GM12865 (cell line): Measurements from ENCODE around the gene PLEKHM1.
"Not testable (repeated sequence)": the region's sequence is repeated elsewhere in the genome, so short reads cannot be mapped to it uniquely, and the experiment has no call there.

Experiments
- DNase-seq: peaks from one replicate; pipeline ENCODE4 v3.0.0; 2010; ENCODE audit warnings: low read depth
- H3K4me3 ChIP-seq: 2 replicates; pipeline ENCODE4 v1.5.1; 2011; ENCODE audit warnings: mild to moderate bottlenecking, low read depth, low read length, control low read depth

PLEKHM1 gene

GRCh38 chr17:45490615-45491433, at the start of gene PLEKHM1:
TSS of gene PLEKHM1 (minus strand) at chr17:45490721. CDS start at chr17:45482484, 8,237 bp downstream.
- peak; percentile 88 for DNase-seq
- peak within 1 kb of the TSS; percentile 69 for H3K4me3 ChIP-seq

DNA sequence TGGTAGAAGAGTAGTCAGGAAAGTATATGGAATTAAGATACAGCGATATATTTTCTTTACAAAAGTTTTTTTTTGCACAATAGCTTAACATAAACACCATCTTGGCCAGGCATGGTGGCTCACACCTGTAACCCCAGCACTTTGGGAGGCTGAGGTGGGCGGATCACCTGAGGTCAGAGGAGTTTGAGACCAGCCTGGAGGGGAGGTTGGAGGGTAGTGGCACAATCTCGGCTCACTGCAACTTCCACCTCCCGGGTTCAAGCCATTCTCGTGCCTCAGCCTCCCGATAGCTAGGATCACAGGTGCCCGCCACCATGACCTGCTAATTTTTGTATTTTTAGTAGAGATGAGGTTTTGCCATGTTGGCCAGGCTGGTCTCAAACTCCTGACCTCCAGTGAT, 47.6 kb upstream of the PLEKHM1 start:
- H3K4me3 ChIP-seq, DNase-seq: not testable (repeated sequence)

DNA sequence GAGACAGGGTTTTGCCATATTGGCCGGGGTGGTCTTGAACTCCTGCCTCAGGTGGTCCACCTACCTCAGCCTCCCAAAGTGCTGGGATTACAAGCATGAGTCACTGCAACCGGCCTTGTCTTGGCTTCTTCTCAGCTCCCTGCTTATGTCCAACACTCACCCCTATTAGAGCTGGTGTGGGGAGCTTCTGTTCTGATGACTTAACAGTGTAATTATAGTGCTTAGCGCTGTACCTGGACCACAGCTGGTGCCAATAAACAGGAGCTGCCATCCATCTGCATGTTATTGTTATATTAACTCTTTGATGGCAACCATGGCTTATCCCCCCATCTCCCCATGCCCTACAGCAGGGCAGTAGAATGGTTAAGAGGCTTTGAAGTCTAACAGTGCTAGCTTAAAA, 15.6 kb upstream of the PLEKHM1 start:
- not testable (repeated sequence) for DNase-seq, H3K4me3 ChIP-seq

- DNase-seq, H3K4me3 ChIP-seq: not testable (repeated sequence)
These were observed 14.7 kb upstream of the PLEKHM1 start for GRCh38 chr17:45505183-45505582.

DNA sequence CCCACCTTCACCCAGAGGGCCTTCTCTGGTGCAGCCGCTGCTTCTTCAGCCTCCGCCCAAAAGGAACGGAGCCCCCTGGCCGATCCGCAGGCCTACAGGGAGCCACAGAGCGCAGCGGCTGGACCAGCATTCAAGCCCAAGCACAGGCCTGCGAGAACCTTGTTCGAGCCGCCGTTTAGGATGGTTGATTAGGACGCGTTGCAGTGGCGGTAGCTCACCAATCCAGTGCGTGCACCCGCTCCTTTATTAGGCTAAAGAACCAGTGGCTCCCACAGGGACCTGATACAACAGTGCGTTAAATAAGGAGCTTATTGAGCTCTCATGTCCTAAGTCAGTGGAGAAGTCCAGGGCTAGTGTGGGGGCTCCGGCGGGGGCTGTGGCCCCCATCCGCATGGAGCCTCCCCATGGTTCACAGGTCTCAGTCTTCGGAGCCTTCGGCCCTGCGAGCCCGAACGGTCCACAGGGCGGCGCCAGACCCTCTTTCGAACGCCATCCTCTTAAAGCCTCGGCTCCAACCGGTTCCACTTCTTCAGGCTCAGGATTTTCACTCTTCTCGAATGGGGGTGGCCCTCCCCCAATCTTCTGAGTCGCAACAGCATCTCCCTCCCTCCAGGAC, 10.7 kb upstream of the PLEKHM1 start:
- not testable (repeated sequence) for H3K4me3 ChIP-seq, DNase-seq

DNA sequence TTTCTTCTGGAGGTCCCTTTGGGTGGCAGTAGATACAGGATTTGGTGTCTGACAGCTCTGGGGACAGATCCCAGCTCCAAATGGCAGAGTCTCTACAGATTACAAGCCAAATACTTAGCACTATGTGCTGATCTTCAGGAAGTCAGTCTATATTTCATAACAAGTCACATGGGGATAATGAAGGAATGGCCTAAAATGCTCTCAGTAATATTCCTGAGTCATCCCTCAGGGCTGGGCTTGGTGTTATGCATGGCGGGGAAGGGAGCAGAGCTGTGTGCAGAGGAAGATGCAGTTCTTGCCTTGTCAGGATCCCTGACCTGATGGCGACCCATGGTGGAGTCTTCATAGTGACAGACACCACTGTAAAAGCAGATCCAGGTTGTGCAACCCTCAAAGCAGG, 10.0 kb upstream of the PLEKHM1 start:
- not testable (repeated sequence) for DNase-seq, H3K4me3 ChIP-seq

- not testable (repeated sequence) for DNase-seq, H3K4me3 ChIP-seq
These were observed 8.7 kb upstream of the PLEKHM1 start for GRCh38 chr17:45499208-45499607.

GRCh38 chr17:45498377-45498776, 7.9 kb upstream of the PLEKHM1 start:
- not testable (repeated sequence) for DNase-seq, H3K4me3 ChIP-seq

GRCh38 chr17:45497449-45497848, 6.9 kb upstream of the PLEKHM1 start:
- DNase-seq, H3K4me3 ChIP-seq: not testable (repeated sequence)

DNA sequence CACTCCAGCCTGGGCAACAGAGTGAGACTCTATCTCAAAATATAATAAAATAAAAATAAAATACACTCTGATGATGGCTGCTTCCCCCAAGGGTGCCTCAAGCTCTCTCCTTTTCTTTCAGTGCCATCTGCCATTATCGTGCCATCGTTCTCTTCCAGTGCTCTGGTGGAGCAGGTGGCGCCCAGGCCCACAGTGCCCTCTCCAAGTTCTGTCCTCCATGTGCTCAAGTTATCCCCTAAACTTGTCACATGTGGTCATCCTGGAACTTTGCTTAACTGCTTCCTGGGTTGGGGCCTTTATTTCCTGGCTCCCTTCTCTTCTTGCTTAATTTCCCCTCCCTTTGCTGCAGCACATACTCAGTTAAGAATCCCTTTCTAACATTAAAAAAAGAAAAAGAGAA, 6.0 kb upstream of the PLEKHM1 start:
- DNase-seq, H3K4me3 ChIP-seq: not testable (repeated sequence)

DNA sequence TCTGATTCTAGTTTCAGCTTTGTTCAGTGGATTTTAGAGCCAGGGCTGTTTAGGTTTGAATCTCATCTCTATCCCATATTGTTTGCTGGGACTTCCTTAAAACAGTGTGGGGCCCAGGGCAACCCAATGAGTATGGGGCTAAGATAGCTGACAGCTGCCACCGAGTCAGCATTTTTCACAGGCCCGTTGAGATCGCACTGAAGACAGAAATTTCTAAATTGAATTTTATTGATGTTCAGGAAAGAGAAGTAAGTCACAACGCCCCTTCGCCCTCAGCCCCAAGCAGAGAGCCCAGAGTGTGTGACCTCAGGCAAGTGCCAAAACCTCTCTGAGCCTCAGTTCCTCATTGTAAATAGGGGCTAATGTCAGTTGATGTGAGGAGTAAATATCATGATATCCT, 4.0 kb upstream of the PLEKHM1 start:
- not testable (repeated sequence) for H3K4me3 ChIP-seq, DNase-seq

- DNase-seq, H3K4me3 ChIP-seq: not testable (repeated sequence)
These were observed 1.6 kb upstream of the PLEKHM1 start for GRCh38 chr17:45492156-45492555.

- H3K4me3 ChIP-seq, result peak overlapping the region; percentile 69
- peak; percentile 15 for DNase-seq
These were observed 323 bp downstream of the PLEKHM1 start for GRCh38 chr17:45490198-45490597.

DNA sequence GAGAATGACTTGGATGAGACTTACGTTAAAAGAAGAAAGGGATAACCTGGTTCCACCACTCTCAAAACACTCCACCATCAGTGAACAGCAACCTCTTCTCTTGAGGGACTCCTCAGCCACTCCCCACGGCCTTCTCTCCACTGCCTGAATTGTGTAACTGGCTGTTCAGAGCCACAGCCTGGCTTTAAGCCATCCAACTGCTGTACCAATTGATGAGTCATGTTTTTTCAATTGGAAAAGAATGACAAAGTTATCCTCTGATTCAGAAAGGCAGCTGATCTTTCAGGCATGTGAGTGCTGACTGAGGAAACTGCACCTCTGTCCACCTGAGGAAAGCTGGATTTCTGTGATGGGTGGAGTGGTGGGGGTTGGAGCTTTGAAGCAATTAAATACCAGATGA, 2.8 kb downstream of the PLEKHM1 start:
- DNase-seq, result not testable (repeated sequence)

GRCh38 chr17:45483591-45484216, 6.8 kb downstream of the PLEKHM1 start:
- not testable (repeated sequence) for DNase-seq

More for the DNA sequence above, 2.8 kb downstream of the PLEKHM1 start:
- not testable (repeated sequence) for H3K4me3 ChIP-seq

DNA sequence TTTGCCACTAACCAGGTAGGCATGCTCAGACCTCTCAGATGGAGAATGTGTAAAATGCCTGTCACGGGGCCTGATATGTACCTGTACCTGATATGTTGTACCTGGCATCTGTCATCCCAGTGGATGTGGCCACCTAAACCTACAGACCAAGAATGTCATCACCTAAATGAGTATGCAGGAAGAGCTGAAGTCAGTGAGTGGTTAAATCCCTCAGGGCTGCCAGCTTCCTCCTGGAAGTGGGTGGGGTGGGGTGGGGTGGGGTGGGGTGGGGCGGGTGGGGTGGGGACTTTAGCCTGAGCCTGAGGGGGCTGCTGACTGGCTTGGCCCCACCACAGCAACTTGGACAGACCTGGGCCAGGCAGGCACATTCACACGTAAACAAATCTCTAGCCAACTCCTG, 7.3 kb downstream of the PLEKHM1 start:
- H3K4me3 ChIP-seq, DNase-seq: not testable (repeated sequence)

More at GRCh38 chr17:45483591-45484216, 6.8 kb downstream of the PLEKHM1 start:
- H3K4me3 ChIP-seq, result not testable (repeated sequence)

GRCh38 chr17:45482317-45482716, 8.2 kb downstream of the PLEKHM1 start:
- not testable (repeated sequence) for DNase-seq, H3K4me3 ChIP-seq

DNA sequence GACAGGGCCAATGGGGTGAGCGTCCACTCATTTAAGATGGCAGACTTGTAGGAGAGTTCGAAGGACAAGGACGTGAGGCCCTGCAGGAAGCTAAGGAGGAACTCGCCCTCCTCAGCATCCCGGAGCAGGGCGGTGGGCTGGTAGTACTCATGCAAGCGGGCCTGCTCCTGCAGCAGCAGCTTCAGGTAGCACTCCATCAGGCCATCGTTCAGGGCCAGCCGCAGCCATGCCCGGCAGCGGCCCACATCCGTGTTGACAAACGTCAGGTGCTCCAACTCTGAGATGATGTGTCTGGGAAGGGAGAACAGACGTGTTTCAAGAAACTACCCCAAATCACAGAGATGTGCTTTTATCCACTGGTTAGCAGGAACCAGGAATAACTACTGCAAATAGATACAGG, 15.1 kb downstream of the PLEKHM1 start:
- DNase-seq, H3K4me3 ChIP-seq: not testable (repeated sequence)

DNA sequence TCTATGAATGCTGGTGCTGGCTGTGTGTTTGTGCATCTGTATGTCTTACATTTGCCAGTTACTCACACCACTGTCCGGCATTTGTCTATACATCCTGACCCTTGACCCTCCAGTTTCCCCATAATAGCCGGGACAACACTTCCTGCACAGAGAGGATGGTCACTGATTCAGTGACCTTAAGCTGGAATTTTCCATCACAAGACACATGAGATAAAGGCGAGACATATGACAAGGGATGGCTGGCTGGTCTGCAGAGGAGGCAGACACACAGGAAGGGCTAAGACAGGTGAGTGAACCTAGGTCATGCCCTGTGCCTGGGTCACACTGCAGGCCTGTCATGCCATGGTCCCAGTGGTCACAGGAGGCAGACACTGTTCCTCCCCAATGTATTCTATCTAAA, 18.3 kb downstream of the PLEKHM1 start:
- H3K4me3 ChIP-seq, DNase-seq: not testable (repeated sequence)

DNA sequence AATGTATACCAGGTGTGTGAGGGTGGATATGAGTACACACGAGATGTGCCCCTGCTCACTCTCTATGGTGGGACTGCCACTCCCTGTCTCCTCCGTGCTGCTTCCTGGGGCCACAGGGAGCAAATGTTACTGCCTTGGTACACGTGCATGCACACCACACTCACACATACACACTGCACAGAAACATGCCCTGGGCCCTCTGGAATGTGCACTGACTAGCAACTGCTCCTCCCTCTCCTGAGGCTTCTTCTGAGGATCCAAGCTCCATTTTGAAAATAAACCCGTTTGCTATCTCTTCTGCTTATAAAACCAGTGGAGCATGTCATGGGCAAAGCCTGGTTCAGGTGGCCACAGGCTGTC, 21.3 kb downstream of the PLEKHM1 start:
- H3K4me3 ChIP-seq, DNase-seq: not testable (repeated sequence)
